Kidney (tissue), 14 donors: ENCODE measurements around the gene ALMS1. TPM values are rescaled to one million over a fixed set of nuclear protein-coding genes. Genes with fewer than 3 reads are reported as not detected.

Experiments
- DNase-seq, 5 donors: peaks; one replicate each; pipeline ENCODE4 v3.0.0-alpha.2; 2013 to 2020
- FAIRE-seq: peaks from 2 replicates; lab custom pipeline; 2012; peaks lifted over from hg19 to GRCh38; lab: Jason Lieb, UNC
- H3K27ac ChIP-seq, 2 donors: one replicate each; pipeline ENCODE4 v1.7.0; 2013; ENCODE audit warnings: low read depth in 2 of 2, low read length in 2 of 2, inconsistent platforms in 1 of 2
- H3K27me3 ChIP-seq: one replicate; pipeline ENCODE4 v1.7.1; 2013; ENCODE audit warnings: low read length, inconsistent platforms; ENCODE audit not compliant: control insufficient read depth, insufficient read depth
- H3K36me3 ChIP-seq, 3 donors: one replicate each; pipeline versions ENCODE4 v1.7.0 to v1.7.1; 2013; ENCODE audit warnings: low read length in 3 of 3, control low read depth in 1 of 3, inconsistent platforms in 1 of 3; ENCODE audit not compliant: insufficient read depth in 3 of 3, control insufficient read depth in 2 of 3
- H3K4me1 ChIP-seq, 3 donors: one replicate each; pipeline versions ENCODE4 v1.7.0 to v1.7.1; 2013; ENCODE audit warnings: low read length in 3 of 3, inconsistent platforms in 1 of 3, low read depth in 1 of 3; ENCODE audit not compliant: control insufficient read depth in 2 of 3, insufficient read depth in 2 of 3
- H3K4me3 ChIP-seq, 3 donors: one replicate each; pipeline versions ENCODE4 v1.7.0 to v1.8.1; 2013; ENCODE audit warnings: low read length in 3 of 3, control low read depth in 1 of 3, inconsistent platforms in 1 of 3
- H3K9ac ChIP-seq, 3 donors: one replicate each; pipeline versions ENCODE4 v1.7.0 to v1.7.1; 2013; ENCODE audit warnings: low read length in 3 of 3, control low read depth in 1 of 3, inconsistent platforms in 1 of 3
- H3K9me3 ChIP-seq, 3 donors: one replicate each; pipeline versions ENCODE4 v1.7.0 to v1.7.1; 2013; ENCODE audit warnings: low read length in 3 of 3, control low read depth in 1 of 3, inconsistent platforms in 1 of 3; ENCODE audit not compliant: control insufficient read depth in 2 of 3, insufficient read depth in 1 of 3
- CTCF ChIP-seq: IDR thresholded peaks from 3 replicates; pipeline ENCODE4 v1.5.1; 2012; ENCODE audit warnings: mild to moderate bottlenecking, moderate library complexity, borderline replicate concordance; ENCODE audit not compliant: insufficient read depth; ENCODE audit errors: extremely low read depth
- intact Hi-C: fragments of 100-400 bp; cut with DNase I; formaldehyde crosslinking; loops from one replicate; pipeline ENCODE4 v1.11.1; 2022
- polyA plus RNA-seq: library from polyadenylated mRNA; stranded (reverse); fragments of 350-450 nt; fragmentation: Illumina TruSeq; extraction: RNeasy Lipid Tissue Mini Kit (QIAGEN cat#74804); gene quantifications from one replicate; pipeline ENCODE4 v1.2.3, GENCODE V29; 2014; ENCODE audit warnings: low read depth, low replicate concordance; ENCODE audit not compliant: insufficient read depth
- total RNA-seq: library from RNA; stranded (reverse); fragmentation: NEBNext Ultra II Directional; extraction: Animal tissue kit (Norgen Biotek cat#: 25700); gene quantifications from one replicate; pipeline ENCODE4 v1.2.1, GENCODE V29; 2021
- donor health status: control.
- donor health status: control.
- donor health status: control.
- donor health status: control.
- donor health status: control.
- donor health status: DM: yes; HTN: yes; CAD: no.
- donor health status: Normal renal cell carcinoma (clear cell type).

The ALMS1 gene
- total and polyA plus RNA-seq, 2 donors from 2014 or later = 9.2 to 26.2 TPM

DNA sequence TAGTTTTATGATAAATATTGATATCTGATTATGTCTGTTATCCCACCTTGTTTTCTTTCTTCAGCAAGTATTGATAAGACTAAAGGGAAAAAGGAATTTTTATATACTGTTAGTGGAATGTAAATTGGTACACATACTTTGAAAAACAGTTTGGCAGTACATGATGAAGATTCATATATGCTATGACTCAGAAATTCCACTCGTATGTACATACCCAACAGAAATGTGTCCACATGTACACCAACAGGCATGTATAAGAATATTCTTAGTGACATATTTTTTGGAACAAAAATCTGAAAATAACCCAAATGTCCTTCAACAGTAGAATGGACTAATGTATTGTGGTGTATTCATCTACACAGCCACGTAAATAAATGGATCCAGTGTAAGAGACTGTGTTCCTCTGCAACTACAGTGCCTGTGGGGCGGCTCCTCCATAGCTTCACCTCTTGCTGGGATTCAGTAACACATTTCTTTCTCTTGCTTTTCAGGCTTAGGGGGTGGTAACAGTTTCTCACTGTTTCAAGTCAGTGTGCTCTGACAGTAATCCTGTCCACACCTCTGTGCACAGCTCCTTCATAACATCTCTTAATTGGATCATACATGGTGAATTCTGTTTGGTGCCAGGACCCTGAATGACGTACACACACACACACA lies 35.5 kb upstream of the ALMS1 start:
- no peaks in the 10 kb centered on the region for H3K36me3 ChIP-seq
- TF ChIP-seq CTCF = no peak
- intact Hi-C loops = no loop called here
- H3K4me3 ChIP-seq = no peak overlapping the region
- no peaks in the 10 kb centered on the region for H3K4me1 ChIP-seq
- no peaks in the 10 kb centered on the region for H3K27me3 ChIP-seq
- FAIRE-seq (no peak), DNase-seq (no peak)
- H3K9me3 ChIP-seq = no peaks in the 10 kb centered on the region
- no peak overlapping the region for H3K9ac ChIP-seq
- no peak overlapping the region for H3K27ac ChIP-seq

DNA sequence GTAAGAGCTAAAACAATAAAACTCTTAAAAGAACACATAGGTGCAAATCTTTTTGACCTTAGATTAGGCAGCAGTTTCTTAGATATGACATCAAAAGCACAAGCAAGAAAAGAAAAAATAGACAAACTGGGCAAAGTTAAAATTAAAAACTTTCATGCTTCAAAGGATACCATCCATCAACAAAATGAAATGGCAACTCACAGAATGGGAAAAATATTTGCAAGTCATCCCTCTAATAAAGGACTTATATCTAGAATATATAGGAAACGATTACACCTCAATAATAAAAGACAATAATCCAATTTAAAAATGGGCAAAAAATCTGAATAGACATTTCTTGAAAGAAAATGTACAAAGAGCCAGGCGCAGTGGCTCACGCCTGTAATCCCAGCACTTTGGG lies 29.5 kb upstream of the ALMS1 start:
- Histone ChIP-seq H3K4me1 (no peaks in the 10 kb centered on the region), H3K36me3 (no peaks in the 10 kb centered on the region), H3K4me3 (no peak overlapping the region), H3K9ac (no peak overlapping the region), H3K9me3 (peaks cover 0 to 2% (median 0%) of the 10 kb centered on the region in 3 donors), H3K27me3 (no peaks in the 10 kb centered on the region), H3K27ac (no peak overlapping the region)
- no peak for DNase-seq
- no peak for FAIRE-seq
- no peak for TF ChIP-seq CTCF
- intact Hi-C loops = no loop called here

DNA sequence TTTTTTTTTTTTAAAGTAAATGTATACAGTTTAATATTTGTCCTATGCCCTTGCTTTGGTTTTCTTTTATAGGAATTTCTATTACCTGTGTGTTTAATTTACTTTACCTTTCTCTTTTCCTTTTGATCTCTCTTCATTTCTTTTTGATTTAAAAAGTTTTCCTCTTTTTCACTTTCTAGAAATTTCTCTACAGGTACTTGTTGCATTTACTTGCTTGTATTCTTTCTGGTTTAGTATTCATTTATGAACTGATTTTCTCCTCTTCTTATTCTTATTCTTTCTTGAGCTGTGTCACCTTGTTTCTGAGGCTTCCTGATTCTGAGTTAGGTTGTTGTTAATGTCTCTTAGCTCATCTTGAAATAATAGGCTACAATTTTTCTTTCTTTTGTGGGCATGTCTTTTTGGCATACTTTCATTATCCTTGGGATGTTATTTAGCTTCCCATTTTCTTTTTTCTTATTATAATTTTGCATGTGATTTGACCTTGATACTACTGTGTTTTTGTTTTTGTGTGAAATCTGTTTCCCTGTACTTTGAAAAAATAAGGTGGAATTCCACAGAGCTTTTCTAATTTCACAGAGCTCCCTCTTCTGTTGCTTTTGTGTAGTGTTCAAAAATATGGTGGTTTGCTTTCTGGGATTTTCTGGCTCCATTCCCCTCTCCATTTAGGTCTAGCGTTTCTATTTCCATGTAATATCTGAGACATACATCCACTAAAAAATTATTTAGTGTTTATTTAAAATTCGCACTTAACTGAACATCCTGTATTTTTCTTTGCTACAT lies 25.5 kb upstream of the ALMS1 start:
- no peaks in the 10 kb centered on the region for H3K36me3 ChIP-seq
- no peak for FAIRE-seq
- H3K9ac ChIP-seq = no peak overlapping the region

More for the DNA sequence above, 25.5 kb upstream of the ALMS1 start:
- no peak for TF ChIP-seq CTCF
- peak in 1 of 5 donors; percentile 7 for DNase-seq
- Histone ChIP-seq H3K4me3 (no peak overlapping the region), H3K9me3 (peaks cover 0 to 2% (median 0%) of the 10 kb centered on the region in 3 donors), H3K27me3 (no peaks in the 10 kb centered on the region), H3K4me1 (no peaks in the 10 kb centered on the region), H3K27ac (no peak overlapping the region)
- intact Hi-C loops = no loop called here
